ENCODE measurements around the gene ZMYM4.

The ZMYM4 gene

GRCh38 chr1:35432231-35432630 lies 163.7 kb downstream of the ZMYM4 start:
- in situ Hi-C loops (cut with MboI; ENCODE audit: low pct_unique_long_range_greater_than_20kb, low sequenced_read_pairs, unreplicated experiment): no loop called here
- no peak for TF ChIP-seq CTCF (IDR thresholded peaks at IDR 0.05; ENCODE audit: extremely low read depth, insufficient read depth, missing control alignments)
- no peak for DNase-seq (ENCODE audit: low spot score)

GRCh38 chr1:35433714-35434113 lies 165.2 kb downstream of the ZMYM4 start:
- in situ Hi-C loops (cut with MboI; ENCODE audit: low pct_unique_long_range_greater_than_20kb, low sequenced_read_pairs, unreplicated experiment): no loop called here
- no peak for DNase-seq (ENCODE audit: low spot score)
- TF ChIP-seq CTCF (IDR thresholded peaks at IDR 0.05; ENCODE audit: extremely low read depth, insufficient read depth, missing control alignments): no peak

- DNase-seq (ENCODE audit: low spot score): no peak
- no peak for TF ChIP-seq CTCF (IDR thresholded peaks at IDR 0.05; ENCODE audit: extremely low read depth, insufficient read depth, missing control alignments)
- in situ Hi-C loops (cut with MboI; ENCODE audit: low pct_unique_long_range_greater_than_20kb, low sequenced_read_pairs, unreplicated experiment): no loop called here
These were observed 166.2 kb downstream of the ZMYM4 start for GRCh38 chr1:35434703-35435102.

GRCh38 chr1:35436078-35436477 lies 167.6 kb downstream of the ZMYM4 start:
- in situ Hi-C loops (cut with MboI; ENCODE audit: low pct_unique_long_range_greater_than_20kb, low sequenced_read_pairs, unreplicated experiment): no loop called here
- DNase-seq (ENCODE audit: low spot score): no peak
- TF ChIP-seq CTCF (IDR thresholded peaks at IDR 0.05; ENCODE audit: extremely low read depth, insufficient read depth, missing control alignments): no peak

- TF ChIP-seq CTCF (IDR thresholded peaks at IDR 0.05; ENCODE audit: extremely low read depth, insufficient read depth, missing control alignments): no peak
- DNase-seq (ENCODE audit: low spot score): no peak
- in situ Hi-C loops (cut with MboI; ENCODE audit: low pct_unique_long_range_greater_than_20kb, low sequenced_read_pairs, unreplicated experiment): no loop called here
These were observed 168.7 kb downstream of the ZMYM4 start for GRCh38 chr1:35437200-35437599.

GRCh38 chr1:35439626-35440025 lies 171.1 kb downstream of the ZMYM4 start:
- in situ Hi-C loops (cut with MboI; ENCODE audit: low pct_unique_long_range_greater_than_20kb, low sequenced_read_pairs, unreplicated experiment): no loop called here
- TF ChIP-seq CTCF (IDR thresholded peaks at IDR 0.05; ENCODE audit: extremely low read depth, insufficient read depth, missing control alignments): no peak

More at GRCh38 chr1:35439626-35440025, 171.1 kb downstream of the ZMYM4 start:
- no peak for DNase-seq (ENCODE audit: low spot score)

Measured in GM13977 (cell line).